Measurements from ENCODE around the gene IFI27L2. TPM values are rescaled to one million over a fixed set of nuclear protein-coding genes. Genes with fewer than 3 reads are reported as not detected.

IFI27L2 gene
- total RNA-seq, 1 experiment from 2014 or later = 4.7 TPM

GRCh38 chr14:94136575-94137331 lies 7.3 kb upstream of the IFI27L2 start:
- Histone ChIP-seq H3K4me3 (ENCODE audit: low read depth, low read length) (no peak overlapping the region), H3K4me1 (no peaks in the 10 kb centered on the region), H3K9me3 (no peaks in the 10 kb centered on the region), H3K36me3 (ENCODE audit: control insufficient read depth, insufficient read depth, low read length) (no peaks in the 10 kb centered on the region), H3K27me3 (replicated peaks; ENCODE audit: control insufficient read depth, insufficient read depth, low read length) (no peaks in the 10 kb centered on the region)
- CTCF ChIA-PET = interaction anchor here (0.8 to 1.4 kb wide), 8 partner anchors 38 to 349 kb away, joined by 3 to 31 read pairs (median 6); partner anchors contain the start of gene PPP4R4
- no peak overlapping the region for H3K4me3 Mint-ChIP-seq (ENCODE audit: unreplicated experiment)
- H3K36me3 Mint-ChIP-seq (ENCODE audit: insufficient read depth, unreplicated experiment) = no peaks in the 10 kb centered on the region
- peak; percentile 82 to 90 for TF ChIP-seq CTCF (IDR thresholded peaks at IDR 0.05; ENCODE audit: insufficient read depth in 1 of 2, low read depth in 1 of 2, low read length in 1 of 2, severe bottlenecking in 1 of 2, unreplicated experiment in 1 of 2)
- DNase-seq = peak; percentile 71 to 79
- BruUV-seq (replicated peaks) = no TSS peak
- POLR2A ChIA-PET = no interaction called here
- H3K4me1 Mint-ChIP-seq (ENCODE audit: low read depth, unreplicated experiment) = no peaks in the 10 kb centered on the region
- peaks cover 6% of the 10 kb centered on the region for H3K27me3 Mint-ChIP-seq (ENCODE audit: insufficient read depth, unreplicated experiment)
- H3K9me3 Mint-ChIP-seq (ENCODE audit: unreplicated experiment) = peaks cover 13% of the 10 kb centered on the region
- H3K27ac Mint-ChIP-seq (ENCODE audit: unreplicated experiment) = no peak overlapping the region
- intact Hi-C loops (cut with micrococcal nuclease; ENCODE audit: unreplicated experiment) = loop anchor here (1.0 to 10.0 kb wide), 5 partner anchors 85 to 348 kb away; no protein-coding TSS in a partner anchor

GRCh38 chr14:94135476-94135875 lies 6.1 kb upstream of the IFI27L2 start:
- Mint-ChIP-seq H3K4me3 (ENCODE audit: unreplicated experiment) (no peak overlapping the region), H3K4me1 (ENCODE audit: low read depth, unreplicated experiment) (peaks cover under 1% of the 10 kb centered on the region), H3K9me3 (ENCODE audit: unreplicated experiment) (peaks cover 13% of the 10 kb centered on the region), H3K27me3 (ENCODE audit: insufficient read depth, unreplicated experiment) (peaks cover 6% of the 10 kb centered on the region), H3K27ac (ENCODE audit: unreplicated experiment) (no peak overlapping the region), H3K36me3 (ENCODE audit: insufficient read depth, unreplicated experiment) (no peaks in the 10 kb centered on the region)
- DNase-seq = no peak
- CTCF ChIA-PET = no interaction called here
- H3K9me3 ChIP-seq = no peaks in the 10 kb centered on the region
- H3K36me3 ChIP-seq (ENCODE audit: control insufficient read depth, insufficient read depth, low read length) = no peaks in the 10 kb centered on the region
- POLR2A ChIA-PET = no interaction called here
- intact Hi-C loops (cut with micrococcal nuclease; ENCODE audit: unreplicated experiment) = loop anchor here (10.0 kb wide), 2 partner anchors 289 to 349 kb away; no protein-coding TSS in a partner anchor
- no peaks in the 10 kb centered on the region for H3K4me1 ChIP-seq
- BruUV-seq (replicated peaks) = no TSS peak
- no peak overlapping the region for H3K4me3 ChIP-seq (ENCODE audit: low read depth, low read length)
- no peak for TF ChIP-seq CTCF (IDR thresholded peaks at IDR 0.05; ENCODE audit: insufficient read depth in 1 of 2, low read depth in 1 of 2, low read length in 1 of 2, severe bottlenecking in 1 of 2, unreplicated experiment in 1 of 2)
- H3K27me3 ChIP-seq (replicated peaks; ENCODE audit: control insufficient read depth, insufficient read depth, low read length) = no peaks in the 10 kb centered on the region

GRCh38 chr14:94132285-94132887 lies 3.0 kb upstream of the IFI27L2 start:
- ChIA-PET CTCF (interaction anchor here (0.7 to 1.4 kb wide), 8 partner anchors 9 to 353 kb away, joined by 3 to 11 read pairs (median 5); partner anchors contain the start of genes DDX24 and IFI27L1), POLR2A (no interaction called here)
- intact Hi-C loops (cut with micrococcal nuclease; ENCODE audit: unreplicated experiment) = loop anchor here (1.0 to 10.0 kb wide), 3 partner anchors 48 to 352 kb away; no protein-coding TSS in a partner anchor
- peak; percentile 63 to 70 for TF ChIP-seq CTCF (IDR thresholded peaks at IDR 0.05; ENCODE audit: insufficient read depth in 1 of 2, low read depth in 1 of 2, low read length in 1 of 2, severe bottlenecking in 1 of 2, unreplicated experiment in 1 of 2)
- Histone ChIP-seq H3K36me3 (ENCODE audit: control insufficient read depth, insufficient read depth, low read length) (no peaks in the 10 kb centered on the region), H3K9me3 (no peaks in the 10 kb centered on the region), H3K4me1 (no peaks in the 10 kb centered on the region), H3K27me3 (replicated peaks; ENCODE audit: control insufficient read depth, insufficient read depth, low read length) (no peaks in the 10 kb centered on the region), H3K4me3 (ENCODE audit: low read depth, low read length) (no peak overlapping the region)
- H3K4me1 Mint-ChIP-seq (ENCODE audit: low read depth, unreplicated experiment) = peaks cover 10% of the 10 kb centered on the region
- H3K36me3 Mint-ChIP-seq (ENCODE audit: insufficient read depth, unreplicated experiment) = no peaks in the 10 kb centered on the region
- H3K27ac Mint-ChIP-seq (ENCODE audit: unreplicated experiment) = no peak overlapping the region
- H3K27me3 Mint-ChIP-seq (ENCODE audit: insufficient read depth, unreplicated experiment) = peaks cover 3% of the 10 kb centered on the region
- no TSS peak for BruUV-seq (replicated peaks)
- peaks cover 13% of the 10 kb centered on the region for H3K9me3 Mint-ChIP-seq (ENCODE audit: unreplicated experiment)
- H3K4me3 Mint-ChIP-seq (ENCODE audit: unreplicated experiment) = no peak overlapping the region
- peak in 1 of 2 experiments; percentile 74 for DNase-seq
